Nephron progenitor cell (in vitro differentiated cells): ENCODE results near the gene DYRK1A.

Experiments used
- DNase-seq: peaks from one replicate; pipeline ENCODE4 v3.0.0; 2021
- H3K27ac Mint-ChIP-seq: 2 replicates; pipeline ENCODE4 v1.8.0; 2021; ENCODE audit warnings: mild to moderate bottlenecking, moderate library complexity, mixed read lengths
- H3K27me3 Mint-ChIP-seq: 2 replicates; pipeline ENCODE4 v1.8.0; 2021; ENCODE audit warnings: mild to moderate bottlenecking, low read depth, mixed read lengths; ENCODE audit not compliant: poor library complexity
- H3K36me3 Mint-ChIP-seq: 2 replicates; pipeline ENCODE4 v1.8.0; 2021; ENCODE audit warnings: low read depth, mixed read lengths
- H3K4me1 Mint-ChIP-seq: 2 replicates; pipeline ENCODE4 v1.8.0; 2021; ENCODE audit warnings: mixed read lengths
- H3K4me3 Mint-ChIP-seq: 2 replicates; pipeline ENCODE4 v1.8.0; 2021; ENCODE audit warnings: mild to moderate bottlenecking, moderate library complexity, mixed read lengths
- H3K9me3 Mint-ChIP-seq: 2 replicates; pipeline ENCODE4 v1.8.0; 2021; ENCODE audit warnings: mild to moderate bottlenecking, moderate library complexity, mixed read lengths
- TF ChIP-seq, protein P1 (sequence below): fragments of 200-600 bp; sonication (generic); IDR thresholded peaks from 2 replicates; pipeline ENCODE4 v1.5.0; 2021; ENCODE audit warnings: antibody characterized with exemption

DYRK1A gene

GRCh38 chr21:37502947-37503346 is 136.4 kb downstream of the DYRK1A start:
- DNase-seq = no peak
- Mint-ChIP-seq H3K27ac (no peak overlapping the region), H3K36me3 (peaks cover 81% of the 10 kb centered on the region), H3K27me3 (no peaks in the 10 kb centered on the region), H3K4me1 (no peaks in the 10 kb centered on the region), H3K4me3 (no peak overlapping the region), H3K9me3 (peaks cover 43% of the 10 kb centered on the region)
- TF ChIP-seq, protein P1, sequence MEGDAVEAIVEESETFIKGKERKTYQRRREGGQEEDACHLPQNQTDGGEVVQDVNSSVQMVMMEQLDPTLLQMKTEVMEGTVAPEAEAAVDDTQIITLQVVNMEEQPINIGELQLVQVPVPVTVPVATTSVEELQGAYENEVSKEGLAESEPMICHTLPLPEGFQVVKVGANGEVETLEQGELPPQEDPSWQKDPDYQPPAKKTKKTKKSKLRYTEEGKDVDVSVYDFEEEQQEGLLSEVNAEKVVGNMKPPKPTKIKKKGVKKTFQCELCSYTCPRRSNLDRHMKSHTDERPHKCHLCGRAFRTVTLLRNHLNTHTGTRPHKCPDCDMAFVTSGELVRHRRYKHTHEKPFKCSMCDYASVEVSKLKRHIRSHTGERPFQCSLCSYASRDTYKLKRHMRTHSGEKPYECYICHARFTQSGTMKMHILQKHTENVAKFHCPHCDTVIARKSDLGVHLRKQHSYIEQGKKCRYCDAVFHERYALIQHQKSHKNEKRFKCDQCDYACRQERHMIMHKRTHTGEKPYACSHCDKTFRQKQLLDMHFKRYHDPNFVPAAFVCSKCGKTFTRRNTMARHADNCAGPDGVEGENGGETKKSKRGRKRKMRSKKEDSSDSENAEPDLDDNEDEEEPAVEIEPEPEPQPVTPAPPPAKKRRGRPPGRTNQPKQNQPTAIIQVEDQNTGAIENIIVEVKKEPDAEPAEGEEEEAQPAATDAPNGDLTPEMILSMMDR = no peak

- no peaks in the 10 kb centered on the region for H3K4me1 Mint-ChIP-seq
- H3K9me3 Mint-ChIP-seq = peaks cover 43% of the 10 kb centered on the region
- DNase-seq = no peak
- H3K36me3 Mint-ChIP-seq = peaks cover 71% of the 10 kb centered on the region
- TF ChIP-seq, protein P1 = no peak
- peak overlapping the region; percentile 26 for H3K27ac Mint-ChIP-seq
- H3K27me3 Mint-ChIP-seq = no peaks in the 10 kb centered on the region
- no peak overlapping the region for H3K4me3 Mint-ChIP-seq
Measured at GRCh38 chr21:37503848-37504467, 137.4 kb downstream of the DYRK1A start.

DNA sequence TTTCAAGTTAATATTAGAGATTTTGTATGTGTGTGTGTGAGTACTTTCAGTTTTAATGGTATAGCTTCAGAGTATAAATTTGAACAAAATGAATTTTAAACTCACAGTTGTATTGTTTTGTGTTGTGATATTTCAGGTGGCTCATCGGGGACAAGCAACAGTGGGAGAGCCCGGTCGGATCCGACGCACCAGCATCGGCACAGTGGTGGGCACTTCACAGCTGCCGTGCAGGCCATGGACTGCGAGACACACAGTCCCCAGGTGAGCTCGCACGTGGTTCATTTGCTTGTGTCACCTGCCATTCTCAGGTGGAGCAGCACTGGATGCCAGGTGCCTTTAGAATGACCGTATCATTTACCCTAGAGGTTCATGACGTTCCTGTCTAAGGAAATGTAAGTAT is 139.4 kb downstream of the DYRK1A start:
- TF ChIP-seq, protein P1 = no peak
- Mint-ChIP-seq H3K36me3 (peaks cover 51% of the 10 kb centered on the region), H3K9me3 (peaks cover 31% of the 10 kb centered on the region), H3K4me1 (no peaks in the 10 kb centered on the region), H3K4me3 (no peak overlapping the region), H3K27me3 (no peaks in the 10 kb centered on the region), H3K27ac (no peak overlapping the region)
- no peak for DNase-seq

DNA sequence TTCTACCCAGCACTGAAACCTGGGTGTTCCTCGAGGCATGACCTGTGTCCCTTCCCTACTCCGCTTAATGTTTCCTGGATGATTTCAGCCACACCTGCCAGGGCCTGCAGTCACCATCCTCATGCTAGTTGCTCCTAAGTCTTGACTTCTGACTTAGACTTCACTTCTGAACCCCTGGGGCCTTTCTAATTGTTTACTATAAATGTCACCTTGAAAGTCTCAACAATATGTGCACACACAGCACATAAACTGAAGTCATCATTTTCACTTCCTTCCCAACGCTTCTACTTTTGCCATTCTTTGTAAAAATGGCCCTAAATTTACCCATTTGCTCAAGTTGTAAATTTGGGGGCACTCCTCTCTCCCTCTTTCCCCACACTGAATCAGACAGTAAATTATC is 141.1 kb downstream of the DYRK1A start:
- Mint-ChIP-seq H3K27ac (no peak overlapping the region), H3K4me1 (no peaks in the 10 kb centered on the region), H3K36me3 (peaks cover 34% of the 10 kb centered on the region), H3K9me3 (peaks cover 13% of the 10 kb centered on the region), H3K4me3 (no peak overlapping the region), H3K27me3 (no peaks in the 10 kb centered on the region)
- TF ChIP-seq, protein P1 = no peak
- no peak for DNase-seq

DNA sequence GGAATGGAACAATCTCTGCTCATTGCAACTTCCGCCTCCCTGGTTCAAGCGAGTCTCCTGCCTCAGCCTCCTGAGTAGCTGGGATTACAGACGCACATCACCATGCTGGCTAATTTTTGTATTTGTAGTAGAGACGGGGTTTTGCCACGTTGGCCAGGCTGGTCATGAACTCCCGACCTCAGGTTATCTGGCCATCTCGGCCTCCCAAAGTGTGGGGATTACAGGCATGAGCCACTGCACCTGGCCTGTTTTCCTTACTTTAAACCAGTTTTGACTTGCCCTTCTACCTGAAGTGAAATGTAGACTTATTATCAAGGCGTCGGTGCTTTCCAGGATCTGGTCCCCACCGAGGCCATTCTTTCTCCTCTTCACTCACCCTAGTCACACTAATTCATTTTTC is 141.8 kb downstream of the DYRK1A start:
- no peak overlapping the region for H3K27ac Mint-ChIP-seq
- no peak for DNase-seq
- peaks cover 7% of the 10 kb centered on the region for H3K9me3 Mint-ChIP-seq
- peaks cover 27% of the 10 kb centered on the region for H3K36me3 Mint-ChIP-seq
- H3K4me3 Mint-ChIP-seq = no peak overlapping the region
- no peaks in the 10 kb centered on the region for H3K4me1 Mint-ChIP-seq
- no peaks in the 10 kb centered on the region for H3K27me3 Mint-ChIP-seq
- TF ChIP-seq, protein P1 = no peak

DNA sequence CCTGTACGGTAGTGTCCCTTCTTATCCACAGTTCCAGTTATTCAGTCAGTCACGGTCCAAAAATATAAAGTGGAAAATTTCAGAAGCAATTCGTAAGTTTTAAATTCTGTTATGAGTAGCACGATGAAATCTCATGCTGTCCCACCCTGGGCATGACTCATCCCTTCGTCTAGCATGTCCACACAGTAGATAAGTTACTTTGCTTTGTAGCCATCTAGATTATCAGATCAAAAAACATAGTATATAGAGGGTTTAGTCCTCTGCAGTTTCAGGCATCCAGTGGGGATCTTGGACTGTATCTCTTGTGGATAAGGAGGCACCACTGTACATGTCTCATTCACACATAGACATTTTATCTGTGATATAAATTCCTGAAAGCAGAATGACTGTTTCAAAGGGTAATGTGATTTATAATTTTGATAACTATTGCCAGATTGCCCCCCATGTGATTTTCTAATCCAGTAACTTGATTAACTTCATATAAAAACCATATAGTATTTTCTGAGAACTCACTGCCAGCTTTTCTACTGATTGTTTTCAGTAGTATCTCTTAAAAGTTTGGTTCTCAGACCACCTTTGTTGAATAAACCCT is 143.3 kb downstream of the DYRK1A start:
- H3K4me1 Mint-ChIP-seq = no peaks in the 10 kb centered on the region
- peaks cover 27% of the 10 kb centered on the region for H3K36me3 Mint-ChIP-seq

More for the DNA sequence above, 143.3 kb downstream of the DYRK1A start:
- no peak overlapping the region for H3K27ac Mint-ChIP-seq
- no peak overlapping the region for H3K4me3 Mint-ChIP-seq
- H3K27me3 Mint-ChIP-seq = no peaks in the 10 kb centered on the region
- DNase-seq = no peak
- TF ChIP-seq, protein P1 = no peak
- H3K9me3 Mint-ChIP-seq = no peaks in the 10 kb centered on the region
